Hepatocyte (in vitro differentiated cells): Measurements from ENCODE around the gene RNFT2. TPM values are rescaled to one million over a fixed set of nuclear protein-coding genes. Genes with fewer than 3 reads are reported as not detected.

Experiments
- DNase-seq: peaks from one replicate; pipeline ENCODE4 v3.0.0-alpha.2; 2016; ENCODE audit warnings: low spot score
- H2AFZ ChIP-seq: fragments of 200-600 bp; sonication (generic); 2 replicates; pipeline ENCODE4 v1.6.0; 2016; ENCODE audit warnings: antibody characterized with exemption, mild to moderate bottlenecking
- H3K27ac ChIP-seq: fragments of 200-600 bp; sonication (generic); 2 replicates; pipeline ENCODE4 v1.5.1; 2016; ENCODE audit warnings: mild to moderate bottlenecking
- H3K27me3 ChIP-seq: fragments of 200-600 bp; sonication (generic); 2 replicates; pipeline ENCODE4 v1.6.1; 2016
- H3K36me3 ChIP-seq: fragments of 200-600 bp; sonication (generic); replicated peaks from 2 replicates; pipeline ENCODE4 v1.5.1; 2016; ENCODE audit warnings: low read depth; ENCODE audit not compliant: insufficient read depth
- H3K4me1 ChIP-seq: fragments of 200-600 bp; sonication (generic); 2 replicates; pipeline ENCODE4 v1.5.1; 2016; ENCODE audit warnings: mild to moderate bottlenecking, moderate library complexity; ENCODE audit not compliant: insufficient read depth
- H3K4me2 ChIP-seq: fragments of 200-600 bp; sonication (generic); 2 replicates; pipeline ENCODE4 v1.6.0; 2016
- H3K4me3 ChIP-seq: fragments of 200-600 bp; sonication (generic); 2 replicates; pipeline ENCODE4 v1.5.1; 2016; ENCODE audit warnings: mild to moderate bottlenecking
- H3K79me2 ChIP-seq: fragments of 200-600 bp; sonication (generic); 2 replicates; pipeline ENCODE4 v1.6.0; 2017; ENCODE audit warnings: mild to moderate bottlenecking
- H3K9me2 ChIP-seq: fragments of 200-600 bp; sonication (generic); replicated peaks from 2 replicates; pipeline ENCODE4 v1.6.0; 2017; ENCODE audit warnings: mild to moderate bottlenecking; ENCODE audit not compliant: insufficient read depth
- H3K9me3 ChIP-seq: fragments of 200-600 bp; sonication (generic); 2 replicates; pipeline ENCODE4 v1.5.1; 2016; ENCODE audit warnings: low read depth, mild to moderate bottlenecking
- H4K20me1 ChIP-seq: fragments of 200-600 bp; sonication (generic); 2 replicates; pipeline ENCODE4 v1.6.0; 2016; ENCODE audit warnings: mild to moderate bottlenecking; ENCODE audit not compliant: insufficient read depth, poor library complexity, severe bottlenecking
- EZH2 ChIP-seq: fragments of 200-600 bp; sonication (generic); IDR thresholded peaks from 2 replicates; pipeline ENCODE4 v1.6.1; 2016; ENCODE audit warnings: antibody characterized with exemption, mild to moderate bottlenecking, borderline replicate concordance
- EZH2phosphoT487 ChIP-seq: fragments of 200-600 bp; sonication (generic); IDR thresholded peaks from one replicate; pipeline ENCODE4 v1.6.1; 2018; ENCODE audit warnings: antibody characterized with exemption, mild to moderate bottlenecking, low read depth, moderate library complexity; ENCODE audit not compliant: unreplicated experiment, severe bottlenecking
- WGBS: methylation state at CpG from one replicate; pipeline ENCODE4 v1.1.6; 2016; ENCODE audit warnings: low lambda C conversion rate; ENCODE audit errors: missing lambda C conversion rate; 5-methylcytosine and 5-hydroxymethylcytosine counted together
- polyA plus RNA-seq: library from polyadenylated mRNA; unstranded; fragments of >200 nt; fragmentation: Nextera tagmentation; extraction: Ambion mirVana; gene quantifications from 2 replicates; pipeline ENCODE4 v1.2.1, GENCODE V29; 2016
- total RNA-seq: library from RNA; depleted of rRNA; stranded (reverse); fragments of >200 nt; gene quantifications from 2 replicates; pipeline ENCODE4 v1.2.3, GENCODE V29; 2014
- TF ChIP-seq, protein P1 (sequence below): fragments of 200-600 bp; sonication (generic); IDR thresholded peaks from 2 replicates; pipeline ENCODE4 v1.5.1; 2016; ENCODE audit warnings: antibody characterized with exemption, mild to moderate bottlenecking; ENCODE audit not compliant: poor library complexity

Gene RNFT2
- total and polyA plus RNA-seq, 2 experiments from 2014 or later = 1.5 to 2.9 TPM

GRCh38 chr12:116881877-116882507 lies 143.9 kb downstream of the RNFT2 start:
- Histone ChIP-seq H3K36me3 (no peaks in the 10 kb centered on the region), H3K27me3 (peaks cover 75% of the 10 kb centered on the region), H3K9me2 (no peaks in the 10 kb centered on the region), H2AFZ (no peak overlapping the region), H3K4me1 (peaks cover 28% of the 10 kb centered on the region), H3K4me3 (no peak overlapping the region), H3K9me3 (no peaks in the 10 kb centered on the region), H3K27ac (no peak overlapping the region), H3K79me2 (no peaks in the 10 kb centered on the region), H3K4me2 (peak overlapping the region; percentile 96), H4K20me1 (no peaks in the 10 kb centered on the region)
- no peak for DNase-seq
- TF ChIP-seq EZH2 = peak; percentile 67
- TF ChIP-seq EZH2phosphoT487 = no peak
- WGBS = 3% methylated on average over 29 of the region's 29 CpGs

GRCh38 chr12:116882742-116883141 lies 144.6 kb downstream of the RNFT2 start:
- H2AFZ ChIP-seq = no peak overlapping the region
- no peak overlapping the region for H3K4me2 ChIP-seq
- 33% methylated on average over 6 of the region's 6 CpGs for WGBS

DNA sequence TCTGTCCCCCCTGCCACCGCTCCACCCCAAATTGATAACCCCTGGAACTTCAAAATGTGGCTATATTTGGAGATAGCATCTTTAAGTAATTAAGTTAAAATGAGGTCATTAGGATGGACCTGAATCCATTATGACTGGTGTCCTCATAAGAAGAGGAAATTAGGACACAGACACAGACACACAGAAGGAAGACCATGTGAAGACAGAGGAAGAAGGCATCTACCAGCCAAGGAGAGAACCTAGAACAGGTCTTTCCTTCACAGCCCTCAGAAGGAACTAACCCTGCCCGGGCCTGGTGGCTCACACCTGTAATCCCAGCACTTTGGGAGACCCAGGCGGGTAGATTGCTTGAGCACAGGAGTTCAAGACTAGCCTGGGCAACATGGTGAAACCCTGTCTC lies 146.8 kb downstream of the RNFT2 start:
- H3K4me2 ChIP-seq = no peak overlapping the region
- H3K27ac ChIP-seq = no peak overlapping the region
- H3K9me2 ChIP-seq = no peaks in the 10 kb centered on the region
- H3K27me3 ChIP-seq = peaks cover 50% of the 10 kb centered on the region
- H3K79me2 ChIP-seq = no peaks in the 10 kb centered on the region
- H2AFZ ChIP-seq = no peak overlapping the region
- no peak overlapping the region for H3K4me3 ChIP-seq
- no peak for TF ChIP-seq EZH2phosphoT487
- no peak for TF ChIP-seq EZH2
- TF ChIP-seq, protein P1, sequence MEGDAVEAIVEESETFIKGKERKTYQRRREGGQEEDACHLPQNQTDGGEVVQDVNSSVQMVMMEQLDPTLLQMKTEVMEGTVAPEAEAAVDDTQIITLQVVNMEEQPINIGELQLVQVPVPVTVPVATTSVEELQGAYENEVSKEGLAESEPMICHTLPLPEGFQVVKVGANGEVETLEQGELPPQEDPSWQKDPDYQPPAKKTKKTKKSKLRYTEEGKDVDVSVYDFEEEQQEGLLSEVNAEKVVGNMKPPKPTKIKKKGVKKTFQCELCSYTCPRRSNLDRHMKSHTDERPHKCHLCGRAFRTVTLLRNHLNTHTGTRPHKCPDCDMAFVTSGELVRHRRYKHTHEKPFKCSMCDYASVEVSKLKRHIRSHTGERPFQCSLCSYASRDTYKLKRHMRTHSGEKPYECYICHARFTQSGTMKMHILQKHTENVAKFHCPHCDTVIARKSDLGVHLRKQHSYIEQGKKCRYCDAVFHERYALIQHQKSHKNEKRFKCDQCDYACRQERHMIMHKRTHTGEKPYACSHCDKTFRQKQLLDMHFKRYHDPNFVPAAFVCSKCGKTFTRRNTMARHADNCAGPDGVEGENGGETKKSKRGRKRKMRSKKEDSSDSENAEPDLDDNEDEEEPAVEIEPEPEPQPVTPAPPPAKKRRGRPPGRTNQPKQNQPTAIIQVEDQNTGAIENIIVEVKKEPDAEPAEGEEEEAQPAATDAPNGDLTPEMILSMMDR = no peak
- peaks cover 13% of the 10 kb centered on the region for H3K4me1 ChIP-seq
- H4K20me1 ChIP-seq = no peaks in the 10 kb centered on the region
- no peak for DNase-seq
- 94% methylated on average over 3 of the region's 3 CpGs for WGBS
- no peaks in the 10 kb centered on the region for H3K9me3 ChIP-seq
- H3K36me3 ChIP-seq = no peaks in the 10 kb centered on the region

More at GRCh38 chr12:116882742-116883141, 144.6 kb downstream of the RNFT2 start:
- Histone ChIP-seq H3K9me3 (no peaks in the 10 kb centered on the region), H3K36me3 (no peaks in the 10 kb centered on the region), H3K9me2 (no peaks in the 10 kb centered on the region), H4K20me1 (no peaks in the 10 kb centered on the region), H3K27me3 (peaks cover 71% of the 10 kb centered on the region), H3K27ac (no peak overlapping the region), H3K4me3 (no peak overlapping the region), H3K4me1 (peaks cover 28% of the 10 kb centered on the region), H3K79me2 (no peaks in the 10 kb centered on the region)
- DNase-seq = no peak
- TF ChIP-seq EZH2phosphoT487 = no peak
- TF ChIP-seq, protein P1 = no peak
- no peak for TF ChIP-seq EZH2

DNA sequence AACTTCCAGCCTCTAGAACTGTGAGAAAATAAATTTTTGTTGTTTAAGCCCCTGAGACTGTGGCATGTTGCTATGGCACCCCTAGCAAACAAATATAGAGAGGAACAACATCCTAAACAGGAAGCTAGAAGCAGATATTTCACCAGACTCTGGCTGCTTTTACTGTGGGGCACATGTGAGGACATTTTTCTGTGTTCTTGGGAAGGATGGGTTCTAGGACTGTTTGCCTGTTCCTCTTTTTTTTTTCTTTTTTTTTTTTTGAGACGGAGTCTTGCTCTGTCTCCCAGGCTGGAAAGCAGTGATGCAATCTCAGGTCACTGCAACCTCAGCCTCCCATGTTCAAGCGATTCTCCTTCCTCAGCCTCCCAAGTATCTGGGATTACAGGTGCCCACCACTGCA lies 147.4 kb downstream of the RNFT2 start:
- Histone ChIP-seq H3K4me3 (no peak overlapping the region), H3K4me1 (peaks cover 12% of the 10 kb centered on the region), H3K36me3 (no peaks in the 10 kb centered on the region), H4K20me1 (no peaks in the 10 kb centered on the region), H3K27me3 (peaks cover 44% of the 10 kb centered on the region), H3K9me2 (no peaks in the 10 kb centered on the region), H3K27ac (no peak overlapping the region), H2AFZ (no peak overlapping the region), H3K79me2 (no peaks in the 10 kb centered on the region), H3K4me2 (no peak overlapping the region), H3K9me3 (no peaks in the 10 kb centered on the region)
- TF ChIP-seq EZH2 = no peak
- TF ChIP-seq EZH2phosphoT487 = no peak
- TF ChIP-seq, protein P1 = no peak
- no peak for DNase-seq
- 94% methylated on average over 2 of the region's 2 CpGs for WGBS
